Mesodermal cell (in vitro differentiated cells): ENCODE data around the gene PIGR. TPM values are rescaled to one million over a fixed set of nuclear protein-coding genes. Genes with fewer than 3 reads are reported as not detected.

ENCODE experiments used
- H3K27ac ChIP-seq: 2 replicates; pipeline ENCODE4 v1.7.0; 2013; ENCODE audit warnings: mild to moderate bottlenecking, low read depth, low read length, moderate library complexity; ENCODE audit not compliant: severe bottlenecking
- H3K36me3 ChIP-seq: 2 replicates; pipeline ENCODE4 v1.7.1; 2013; ENCODE audit warnings: mild to moderate bottlenecking, low read length, moderate library complexity; ENCODE audit not compliant: control insufficient read depth, insufficient read depth
- H3K4me1 ChIP-seq: one replicate; pipeline ENCODE4 v1.7.1; 2013; ENCODE audit warnings: mild to moderate bottlenecking, low read length; ENCODE audit not compliant: insufficient read depth, control insufficient read depth, poor library complexity, severe bottlenecking
- H3K4me3 ChIP-seq: 2 replicates; pipeline ENCODE4 v1.7.0; 2013; ENCODE audit warnings: low read length, control low read depth, mild to moderate bottlenecking; ENCODE audit not compliant: insufficient read depth, poor library complexity, severe bottlenecking; ENCODE audit errors: extremely low read depth
- H3K9me3 ChIP-seq: 2 replicates; pipeline ENCODE4 v1.7.1; 2013; ENCODE audit warnings: mild to moderate bottlenecking, low read length, moderate library complexity; ENCODE audit not compliant: control insufficient read depth
- WGBS, 2 experiments: methylation state at CpG; one replicate each; pipeline ENCODE4 v1.1.5; 2013; ENCODE audit warnings: missing lambda C conversion rate in 2 of 2; ENCODE audit not compliant: insufficient coverage in 2 of 2; 5-methylcytosine and 5-hydroxymethylcytosine counted together
- polyA plus RNA-seq, 2 experiments: library from polyadenylated mRNA; stranded (reverse); fragments of 50-300 nt; gene quantifications; one replicate each; pipeline ENCODE4 v1.2.3, GENCODE V29; 2013

Gene PIGR
- polyA plus RNA-seq (2013, experiment 1 of 2) = not detected
- not detected for polyA plus RNA-seq (2013, experiment 2 of 2)

DNA sequence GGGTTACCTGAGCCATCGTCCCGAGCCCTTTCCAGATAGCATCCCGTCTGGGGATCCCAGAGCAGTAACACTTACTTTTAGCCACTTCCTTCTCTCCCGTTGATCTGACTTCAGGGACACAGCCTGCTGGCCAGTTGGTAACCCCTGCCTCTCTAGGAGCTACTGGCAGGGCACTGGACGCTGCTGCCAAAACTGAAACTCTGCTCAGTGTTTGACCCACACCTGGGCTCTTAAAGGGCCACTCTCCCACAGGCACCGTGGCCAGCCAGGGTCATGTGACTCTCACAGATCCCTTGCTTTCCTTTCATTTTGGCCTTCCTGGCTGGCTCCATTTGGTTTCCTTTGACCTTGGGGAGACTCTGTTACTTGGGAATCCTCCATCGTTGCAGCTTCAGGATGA, at the start of gene PIGR:
TSS of gene PIGR (minus strand) at position 206 of the 400 bp plus-strand sequence. CDS start 5,935 bp downstream, outside the sequence.
- WGBS, 2 experiments = 79 to 91% methylated on average over 5 to 6 of the region's 7 CpGs
- Histone ChIP-seq H3K36me3 (no peaks in the 10 kb centered on the region), H3K9me3 (no peaks in the 10 kb centered on the region)

GRCh38 chr1:206992790-206993189, 46.5 kb upstream of the PIGR start:
- Histone ChIP-seq H3K36me3 (no peaks in the 10 kb centered on the region), H3K4me3 (no peak overlapping the region), H3K27ac (no peak overlapping the region), H3K4me1 (no peaks in the 10 kb centered on the region), H3K9me3 (no peaks in the 10 kb centered on the region)

More for the DNA sequence above, at the start of gene PIGR:
- Histone ChIP-seq H3K27ac (no peak within 1 kb of the TSS), H3K4me3 (no peak within 1 kb of the TSS), H3K4me1 (no peaks in the 10 kb centered on the region)

DNA sequence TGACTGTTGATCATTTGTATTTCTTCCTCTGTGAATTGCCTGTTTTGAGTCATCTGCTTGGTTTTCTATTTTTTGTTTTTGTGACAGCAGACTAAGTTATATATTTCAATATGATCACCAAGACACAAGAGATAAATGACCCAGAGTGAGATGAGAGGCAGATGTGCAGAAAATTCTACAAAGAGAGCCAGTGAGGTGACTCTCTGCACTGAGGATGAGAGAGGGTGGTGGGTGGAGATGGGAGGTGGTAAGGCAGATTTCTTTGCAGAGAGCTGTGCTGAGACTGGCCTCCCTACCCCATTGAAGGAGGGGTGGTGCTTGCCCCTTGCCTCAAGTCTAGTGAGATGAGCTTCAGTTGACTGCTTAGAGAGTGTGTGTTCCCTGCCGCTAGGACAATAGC, 41.6 kb upstream of the PIGR start:
- no peaks in the 10 kb centered on the region for H3K9me3 ChIP-seq
- no peak overlapping the region for H3K4me3 ChIP-seq
- no peaks in the 10 kb centered on the region for H3K36me3 ChIP-seq
- WGBS, 2 experiments = 100% methylated on average over 1 of the region's 1 CpG; no CpG with 5 or more reads in 1 of the 2 experiments
- H3K4me1 ChIP-seq = no peaks in the 10 kb centered on the region
- H3K27ac ChIP-seq = no peak overlapping the region

DNA sequence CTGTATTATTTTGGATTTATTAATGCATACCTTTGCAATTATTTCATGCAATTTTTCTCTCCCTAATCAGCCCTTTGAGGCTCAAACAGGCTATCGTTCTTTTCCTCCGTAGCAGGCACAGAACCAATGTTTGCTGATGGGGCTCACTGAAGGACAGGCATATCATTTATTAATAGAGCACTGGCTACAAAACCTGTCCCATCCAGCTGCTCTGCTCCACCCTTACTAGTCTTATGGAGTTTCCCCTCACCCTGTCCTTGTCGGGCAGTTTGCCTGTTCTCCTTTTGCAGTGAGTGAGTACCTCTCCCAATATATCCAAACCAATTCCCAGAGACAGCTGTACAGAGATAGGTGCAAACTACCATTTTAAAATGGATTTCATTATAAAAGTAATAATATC, 40.6 kb upstream of the PIGR start:
- Histone ChIP-seq H3K9me3 (no peaks in the 10 kb centered on the region), H3K36me3 (no peaks in the 10 kb centered on the region), H3K4me3 (no peak overlapping the region), H3K27ac (no peak overlapping the region), H3K4me1 (no peaks in the 10 kb centered on the region)
- 100% methylated on average over 2 to 3 of the region's 3 CpGs for WGBS, 2 experiments

- no peak overlapping the region for H3K27ac ChIP-seq
- no peaks in the 10 kb centered on the region for H3K4me1 ChIP-seq
- H3K9me3 ChIP-seq = no peaks in the 10 kb centered on the region
- no peaks in the 10 kb centered on the region for H3K36me3 ChIP-seq
- 73% methylated on average over 2 of the region's 3 CpGs; no CpG with 5 or more reads in 1 of the 2 experiments for WGBS, 2 experiments
- no peak overlapping the region for H3K4me3 ChIP-seq
These were observed 40.1 kb upstream of the PIGR start for GRCh38 chr1:206986402-206986801.

- no peak overlapping the region for H3K4me3 ChIP-seq
- H3K36me3 ChIP-seq = no peaks in the 10 kb centered on the region
- H3K27ac ChIP-seq = no peak overlapping the region
- peaks cover 4% of the 10 kb centered on the region for H3K4me1 ChIP-seq
- no peaks in the 10 kb centered on the region for H3K9me3 ChIP-seq
- WGBS, 2 experiments = 48 to 58% methylated on average over 6 to 8 of the region's 10 CpGs
These were observed 39.0 kb upstream of the PIGR start for GRCh38 chr1:206985162-206985749.

- 28 to 34% methylated on average over 3 to 4 of the region's 4 CpGs for WGBS, 2 experiments
- H3K4me1 ChIP-seq = peaks cover 4% of the 10 kb centered on the region
- no peaks in the 10 kb centered on the region for H3K9me3 ChIP-seq
- H3K36me3 ChIP-seq = no peaks in the 10 kb centered on the region
- H3K4me3 ChIP-seq = no peak overlapping the region
- no peak overlapping the region for H3K27ac ChIP-seq
These were observed 36.0 kb upstream of the PIGR start for GRCh38 chr1:206982216-206982615.

GRCh38 chr1:206979379-206980043, 33.2 kb upstream of the PIGR start:
- H3K9me3 ChIP-seq = no peaks in the 10 kb centered on the region
- H3K27ac ChIP-seq = no peak overlapping the region
- no peaks in the 10 kb centered on the region for H3K36me3 ChIP-seq
- peaks cover 4% of the 10 kb centered on the region for H3K4me1 ChIP-seq
- 70 to 92% methylated on average over 2 of the region's 3 CpGs for WGBS, 2 experiments
- no peak overlapping the region for H3K4me3 ChIP-seq

DNA sequence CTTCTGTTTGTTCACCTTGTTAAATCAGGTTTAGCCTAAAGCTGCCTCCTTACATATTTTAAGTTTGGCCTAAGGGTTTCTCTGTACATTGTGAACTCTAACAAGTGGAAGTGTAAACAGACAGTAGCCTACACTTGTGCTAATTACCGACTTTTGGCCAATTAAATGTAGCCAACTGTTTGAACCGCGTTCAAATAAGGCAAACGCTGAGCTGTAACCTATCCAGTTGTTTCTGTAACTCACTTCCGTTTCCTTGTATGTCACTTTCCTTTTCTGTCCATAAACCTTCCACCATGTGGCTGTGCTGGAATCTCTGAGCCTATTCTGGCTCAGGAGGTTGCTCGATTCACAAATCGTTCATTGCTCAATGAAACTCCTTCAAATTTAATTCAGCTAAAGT, 32.0 kb upstream of the PIGR start:
- Histone ChIP-seq H3K36me3 (no peaks in the 10 kb centered on the region), H3K4me3 (no peak overlapping the region), H3K27ac (no peak overlapping the region), H3K4me1 (peaks cover 4% of the 10 kb centered on the region), H3K9me3 (no peaks in the 10 kb centered on the region)
- WGBS, 2 experiments = 96 to 98% methylated on average over 5 to 7 of the region's 7 CpGs

DNA sequence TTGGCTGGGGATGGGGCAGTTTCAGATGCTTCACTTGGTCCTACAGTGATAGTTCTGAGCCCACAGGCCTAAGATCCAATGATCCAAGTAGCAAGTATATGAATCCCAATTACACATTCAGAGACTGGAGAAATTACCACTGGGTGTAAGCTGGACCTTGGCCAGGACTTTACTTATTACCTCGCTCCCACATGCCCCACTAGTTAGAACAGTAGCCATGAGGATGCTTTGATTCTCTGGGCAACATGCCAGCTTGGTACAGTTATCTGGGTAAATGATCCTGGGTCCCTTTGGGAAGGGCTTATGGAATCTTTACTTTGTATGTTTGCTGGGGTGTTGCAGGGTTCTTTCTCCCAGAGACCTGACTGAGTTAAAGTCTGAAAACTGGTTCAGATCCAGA, 29.0 kb upstream of the PIGR start:
- no peak overlapping the region for H3K27ac ChIP-seq
- WGBS, 2 experiments = 100% methylated on average over 1 of the region's 1 CpG; no CpG with 5 or more reads in 1 of the 2 experiments
- H3K4me1 ChIP-seq = no peaks in the 10 kb centered on the region

GRCh38 chr1:206974140-206974539, 27.9 kb upstream of the PIGR start:
- Histone ChIP-seq H3K4me3 (no peak overlapping the region), H3K27ac (no peak overlapping the region), H3K9me3 (no peaks in the 10 kb centered on the region), H3K4me1 (no peaks in the 10 kb centered on the region), H3K36me3 (no peaks in the 10 kb centered on the region)
- 78 to 88% methylated on average over 3 of the region's 3 CpGs for WGBS, 2 experiments

More for the DNA sequence above, 29.0 kb upstream of the PIGR start:
- Histone ChIP-seq H3K4me3 (no peak overlapping the region), H3K36me3 (no peaks in the 10 kb centered on the region), H3K9me3 (no peaks in the 10 kb centered on the region)
